B cell (primary cell): ENCODE measurements around the gene SERBP1. TPM values are rescaled to one million over a fixed set of nuclear protein-coding genes. Genes with fewer than 3 reads are reported as not detected.

Source experiments
- ATAC-seq: fragments of 200-7000 bp; cut with Tn5 transposase; one replicate; pipeline ENCODE4 v1.10.0; 2021; ENCODE audit warnings: low read depth, mild to moderate bottlenecking, moderate number of reproducible peaks, moderate library complexity
- CTCF ChIA-PET: fragments of 350-600 bp; sonication (Branson Sonifier 250); formaldehyde crosslinking; loops from one replicate; lab custom pipeline; 2021; ENCODE audit warnings: antibody characterized with exemption, inconsistent platforms; lab: Charles Lee
- POLR2A ChIA-PET: fragments of 350-600 bp; sonication (Branson Sonifier 250); formaldehyde crosslinking; loops from one replicate; lab custom pipeline; 2021; ENCODE audit warnings: antibody characterized with exemption; lab: Charles Lee
- DNase-seq: peaks from one replicate; pipeline ENCODE4 v3.0.0; 2013
- H2AFZ ChIP-seq: 2 replicates; pipeline ENCODE4 v1.6.1; 2012; ENCODE audit warnings: mild to moderate bottlenecking, low read depth, low read length; ENCODE audit not compliant: insufficient read depth, poor library complexity, severe bottlenecking
- H3K27ac ChIP-seq, 2 donors: 1 replicate in 1 of 2; 2 replicates in 1 of 2; pipeline ENCODE4 v1.5.1; 2012 to 2013; ENCODE audit warnings: low read length in 2 of 2, mild to moderate bottlenecking in 2 of 2, moderate library complexity in 1 of 2
- H3K27me3 ChIP-seq, 4 experiments: fragments of 200-600 bp in 1 of 4; sonication (generic) in 1 of 4; replicated peaks in 1 of 4; 1 replicate in 2 of 4; 2 replicates in 2 of 4; pipeline versions ENCODE4 v1.6.1 to v1.7.0; 2013 to 2016; ENCODE audit warnings: low read length in 3 of 4, mild to moderate bottlenecking in 2 of 4, mixed read lengths in 1 of 4, moderate library complexity in 1 of 4; ENCODE audit not compliant: insufficient read depth in 4 of 4, control insufficient read depth in 3 of 4; ENCODE audit errors: control extremely low read depth in 1 of 4
- H3K36me3 ChIP-seq, 2 experiments: replicated peaks in 1 of 2; 1 replicate in 1 of 2; 2 replicates in 1 of 2; pipeline versions ENCODE4 v1.6.1 to v1.7.1; 2013; ENCODE audit warnings: low read length in 1 of 2; ENCODE audit not compliant: insufficient read depth in 2 of 2, control insufficient read depth in 1 of 2; ENCODE audit errors: control extremely low read depth in 1 of 2, extremely low read depth in 1 of 2
- H3K4me1 ChIP-seq, 2 donors: fragments of 200-600 bp in 1 of 2; sonication (generic) in 1 of 2; 1 replicate in 1 of 2; 2 replicates in 1 of 2; pipeline versions ENCODE4 v1.5.1 to v1.6.1; 2013 to 2017; ENCODE audit warnings: low read length in 2 of 2; ENCODE audit not compliant: control insufficient read depth in 2 of 2, insufficient read depth in 2 of 2
- H3K4me2 ChIP-seq: replicated peaks from 2 replicates; pipeline ENCODE3; 2012; ENCODE audit warnings: mild to moderate bottlenecking, low read depth, low read length; ENCODE audit not compliant: poor library complexity, severe bottlenecking
- H3K4me3 ChIP-seq, 5 experiments: fragments of 200-600 bp in 1 of 5; sonication (generic) in 1 of 5; 1 replicate in 3 of 5; 2 replicates in 2 of 5; pipeline versions ENCODE4 v1.5.1 to v1.7.0; 2011 to 2016; ENCODE audit warnings: low read length in 4 of 5, mild to moderate bottlenecking in 4 of 5, low read depth in 2 of 5, control low read depth in 1 of 5, moderate library complexity in 1 of 5; ENCODE audit not compliant: insufficient read depth in 1 of 5; ENCODE audit errors: control extremely low read depth in 1 of 5, extremely low read depth in 1 of 5
- H3K79me2 ChIP-seq: fragments of 200-600 bp; sonication (generic); one replicate; pipeline ENCODE4 v1.6.0; 2016; ENCODE audit warnings: low read length; ENCODE audit not compliant: control insufficient read depth, insufficient read depth
- H3K9ac ChIP-seq: fragments of 200-600 bp; sonication (generic); 2 replicates; pipeline ENCODE4 v1.6.1; 2017; ENCODE audit warnings: mild to moderate bottlenecking, low read length, moderate library complexity
- H3K9me3 ChIP-seq, 3 donors: one replicate each; pipeline versions ENCODE4 v1.6.1 to v1.7.1; 2013; ENCODE audit warnings: low read length in 2 of 3; ENCODE audit not compliant: control insufficient read depth in 2 of 3, insufficient read depth in 1 of 3; ENCODE audit errors: control extremely low read depth in 1 of 3
- H4K20me1 ChIP-seq: 2 replicates; pipeline ENCODE4 v1.6.0; 2012; ENCODE audit warnings: mild to moderate bottlenecking, low read length; ENCODE audit not compliant: insufficient read depth, control insufficient read depth, poor library complexity, severe bottlenecking
- H3K27ac Mint-ChIP-seq: one replicate; pipeline ENCODE4 v1.8.0; 2021; ENCODE audit warnings: mixed read lengths
- H3K27me3 Mint-ChIP-seq: one replicate; pipeline ENCODE4 v1.8.0; 2021; ENCODE audit warnings: mixed read lengths
- H3K4me1 Mint-ChIP-seq: one replicate; pipeline ENCODE4 v1.8.0; 2021; ENCODE audit warnings: mixed read lengths
- H3K4me3 Mint-ChIP-seq: one replicate; pipeline ENCODE4 v1.8.0; 2021; ENCODE audit warnings: mixed read lengths
- H3K9me3 Mint-ChIP-seq: one replicate; pipeline ENCODE4 v1.8.0; 2022; ENCODE audit warnings: mixed read lengths; ENCODE audit not compliant: insufficient read depth
- EZH2 ChIP-seq: IDR thresholded peaks from 2 replicates; pipeline ENCODE4 v1.6.1; 2012; ENCODE audit warnings: borderline replicate concordance, low read depth, mild to moderate bottlenecking, moderate library complexity, low read length; ENCODE audit not compliant: insufficient read depth, poor library complexity, severe bottlenecking
- WGBS: methylation state at CpG from one replicate; pipeline ENCODE4 v1.1.5; 2013; ENCODE audit warnings: missing lambda C conversion rate; ENCODE audit not compliant: insufficient coverage; 5-methylcytosine and 5-hydroxymethylcytosine counted together
- intact Hi-C: fragments of 100-400 bp; cut with micrococcal nuclease; formaldehyde crosslinking; loops from one replicate; pipeline ENCODE4 v1.10.0; 2022
- polyA plus RNA-seq: library from polyadenylated mRNA; depleted of rRNA; stranded (reverse); fragments of >200 nt; gene quantifications from 2 replicates; pipeline ENCODE4 v1.2.3, GENCODE V29; 2012
- total RNA-seq, 2 donors: library from RNA; stranded (reverse); fragments of 120-200 nt in 1 of 2; gene quantifications; 1 replicate in 1 of 2; 2 replicates in 1 of 2; pipeline versions ENCODE4 v1.2.3 to v1.2.4, GENCODE V29; 2013 to 2022
- TF ChIP-seq, protein P1 (sequence below): fragments of 200-600 bp; IDR thresholded peaks from one replicate; pipeline ENCODE4 v1.8.0; 2022; ENCODE audit warnings: antibody characterized with exemption, mild to moderate bottlenecking

The SERBP1 gene
- total and polyA plus RNA-seq, 2 donors (not counting 1 experiment from before 2014, with no cell fraction given): 21.0 to 142 TPM

DNA sequence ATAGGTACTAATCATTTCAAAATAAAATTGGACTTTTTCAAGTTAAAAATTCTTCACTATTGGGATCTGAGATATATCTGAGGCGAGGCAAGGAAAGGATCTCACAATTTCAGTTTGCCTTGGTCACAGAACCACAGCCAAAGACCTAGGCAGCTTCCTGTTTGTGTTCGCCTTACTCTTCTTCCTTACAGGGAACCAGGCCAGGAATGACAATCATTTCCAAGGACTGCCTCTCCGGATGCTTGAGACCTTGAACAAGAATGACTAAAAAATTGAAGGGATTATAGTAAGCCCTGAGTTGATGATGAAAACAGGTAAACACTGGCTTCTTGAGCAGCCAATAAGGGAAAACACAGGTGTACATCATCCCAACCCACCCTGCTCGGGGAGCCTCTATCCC lies 35.2 kb upstream of the SERBP1 start:
- H2AFZ ChIP-seq: no peak overlapping the region
- H3K4me1 ChIP-seq: no peaks in the 10 kb centered on the region
- Mint-ChIP-seq H3K27me3 (peaks cover 8% of the 10 kb centered on the region), H3K4me3 (no peak overlapping the region), H3K4me1 (no peaks in the 10 kb centered on the region), H3K9me3 (no peaks in the 10 kb centered on the region), H3K27ac (no peak overlapping the region)
- WGBS: 39% methylated on average over 2 of the region's 4 CpGs
- no peaks in the 10 kb centered on the region for H4K20me1 ChIP-seq
- H3K9me3 ChIP-seq: no peaks in the 10 kb centered on the region
- no peaks in the 10 kb centered on the region for H3K27me3 ChIP-seq
- ATAC-seq (no peak), DNase-seq (no peak)
- H3K4me2 ChIP-seq: no peak overlapping the region
- no peaks in the 10 kb centered on the region for H3K79me2 ChIP-seq
- H3K27ac ChIP-seq: no peak overlapping the region
- intact Hi-C loops: no loop called here
- H3K9ac ChIP-seq: no peak overlapping the region
- TF ChIP-seq EZH2: no peak
- TF ChIP-seq, protein P1, sequence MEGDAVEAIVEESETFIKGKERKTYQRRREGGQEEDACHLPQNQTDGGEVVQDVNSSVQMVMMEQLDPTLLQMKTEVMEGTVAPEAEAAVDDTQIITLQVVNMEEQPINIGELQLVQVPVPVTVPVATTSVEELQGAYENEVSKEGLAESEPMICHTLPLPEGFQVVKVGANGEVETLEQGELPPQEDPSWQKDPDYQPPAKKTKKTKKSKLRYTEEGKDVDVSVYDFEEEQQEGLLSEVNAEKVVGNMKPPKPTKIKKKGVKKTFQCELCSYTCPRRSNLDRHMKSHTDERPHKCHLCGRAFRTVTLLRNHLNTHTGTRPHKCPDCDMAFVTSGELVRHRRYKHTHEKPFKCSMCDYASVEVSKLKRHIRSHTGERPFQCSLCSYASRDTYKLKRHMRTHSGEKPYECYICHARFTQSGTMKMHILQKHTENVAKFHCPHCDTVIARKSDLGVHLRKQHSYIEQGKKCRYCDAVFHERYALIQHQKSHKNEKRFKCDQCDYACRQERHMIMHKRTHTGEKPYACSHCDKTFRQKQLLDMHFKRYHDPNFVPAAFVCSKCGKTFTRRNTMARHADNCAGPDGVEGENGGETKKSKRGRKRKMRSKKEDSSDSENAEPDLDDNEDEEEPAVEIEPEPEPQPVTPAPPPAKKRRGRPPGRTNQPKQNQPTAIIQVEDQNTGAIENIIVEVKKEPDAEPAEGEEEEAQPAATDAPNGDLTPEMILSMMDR: no peak
- POLR2A ChIA-PET: no interaction called here
- CTCF ChIA-PET: no interaction called here
- H3K4me3 ChIP-seq: no peak overlapping the region
- H3K36me3 ChIP-seq: no peaks in the 10 kb centered on the region

DNA sequence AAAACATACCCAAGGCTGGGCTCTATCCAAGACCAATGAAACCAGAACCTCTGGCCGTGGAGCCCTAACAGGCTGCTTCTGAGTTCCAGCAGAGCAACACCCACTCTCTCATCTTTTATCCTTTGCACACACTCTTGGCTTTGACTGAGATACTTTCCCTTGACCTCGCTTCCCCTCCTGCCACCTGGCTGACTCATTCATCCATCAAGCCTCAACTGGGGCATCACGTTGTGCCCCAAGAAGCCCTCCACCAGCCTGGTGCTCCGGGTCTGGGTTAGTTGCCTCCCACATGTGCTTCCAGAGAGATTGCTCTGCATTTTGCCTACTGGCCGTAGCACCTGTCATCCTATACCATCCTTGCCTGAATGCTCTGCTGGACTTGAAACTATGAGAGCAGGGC lies 34.5 kb upstream of the SERBP1 start:
- Mint-ChIP-seq H3K4me3 (no peak overlapping the region), H3K27ac (no peak overlapping the region), H3K4me1 (no peaks in the 10 kb centered on the region), H3K9me3 (no peaks in the 10 kb centered on the region), H3K27me3 (peaks cover 8% of the 10 kb centered on the region)
- Histone ChIP-seq H3K27me3 (no peaks in the 10 kb centered on the region), H3K9me3 (no peaks in the 10 kb centered on the region), H3K9ac (no peak overlapping the region), H3K36me3 (no peaks in the 10 kb centered on the region), H4K20me1 (no peaks in the 10 kb centered on the region), H2AFZ (no peak overlapping the region), H3K27ac (no peak overlapping the region), H3K79me2 (no peaks in the 10 kb centered on the region), H3K4me1 (no peaks in the 10 kb centered on the region), H3K4me3 (no peak overlapping the region), H3K4me2 (no peak overlapping the region)
- 89% methylated on average over 5 of the region's 5 CpGs for WGBS
- ChIA-PET CTCF (no interaction called here), POLR2A (no interaction called here)
- intact Hi-C loops: no loop called here
- ATAC-seq: no peak
- TF ChIP-seq, protein P1: no peak
- TF ChIP-seq EZH2: no peak
- no peak for DNase-seq
